HepG2 (cell line): ENCODE data around the gene CCDC85C. TPM values are rescaled to one million over a fixed set of nuclear protein-coding genes. Genes with fewer than 3 reads are reported as not detected.

Experiments used
- ARID5B ChIP-seq: IDR thresholded peaks from 2 replicates; pipeline ENCODE4 v1.4.0; 2020; ENCODE audit warnings: mild to moderate bottlenecking, missing genetic modification reagents
- HNF1A ChIP-seq, 2 experiments: sonication (generic) in 1 of 2; formaldehyde crosslinking in 1 of 2; IDR thresholded peaks; 2 replicates each; pipeline versions ENCODE4 v1.4.0 to v1.6.1; 2016 to 2020; ENCODE audit warnings: borderline replicate concordance in 1 of 2, low read depth in 1 of 2, mild to moderate bottlenecking in 1 of 2, missing genetic modification reagents in 1 of 2
- MYC ChIP-seq: sonication (generic); formaldehyde crosslinking; IDR thresholded peaks from 2 replicates; pipeline ENCODE4 v1.9.0; 2021; ENCODE audit warnings: missing genetic modification reagents, borderline replicate concordance
- NR2F6 ChIP-seq, 2 experiments: IDR thresholded peaks; 2 replicates each; pipeline ENCODE4 v1.6.1; 2016; ENCODE audit warnings: antibody characterized with exemption in 1 of 2, mild to moderate bottlenecking in 1 of 2
- RBM22 ChIP-seq: fragments of 200-400 bp; formaldehyde crosslinking; optimal IDR thresholded peaks from 2 replicates; pipeline ENCODE3; 2017; ENCODE audit warnings: mild to moderate bottlenecking, low read length, moderate library complexity
- RXRA ChIP-seq: sonication (generic); formaldehyde crosslinking; IDR thresholded peaks from 2 replicates; pipeline ENCODE4 v1.5.1; 2020; ENCODE audit warnings: missing genetic modification reagents
- SAP130 ChIP-seq: IDR thresholded peaks from 2 replicates; pipeline ENCODE4 v1.6.1; 2016; ENCODE audit warnings: low read depth
- SIX4 ChIP-seq: sonication (generic); formaldehyde crosslinking; IDR thresholded peaks from 2 replicates; pipeline ENCODE4 v1.4.0; 2020; ENCODE audit warnings: missing genetic modification reagents
- ZMYM4 ChIP-seq: sonication (generic); formaldehyde crosslinking; IDR thresholded peaks from 2 replicates; pipeline ENCODE4 v1.8.1; 2023; ENCODE audit warnings: mild to moderate bottlenecking, missing genetic modification reagents
- ZNF484 ChIP-seq: sonication (generic); formaldehyde crosslinking; IDR thresholded peaks from 2 replicates; pipeline ENCODE4 v1.5.1; 2020; ENCODE audit warnings: mild to moderate bottlenecking, low read depth, missing genetic modification reagents, borderline replicate concordance
- ZNF746 ChIP-seq: sonication (generic); formaldehyde crosslinking; IDR thresholded peaks from 2 replicates; pipeline ENCODE4 v1.8.0; 2022; ENCODE audit warnings: mild to moderate bottlenecking, missing genetic modification reagents
- polyA plus RNA-seq, 8 experiments: library from polyadenylated mRNA; depleted of rRNA in 3 of 8; stranded (reverse) in 7 of 8; unstranded in 1 of 8; fragments of >200 nt; fragmentation: Illumina TruSeq in 4 of 8; extraction: Trizol in 4 of 8; gene quantifications; 2 replicates each; pipeline versions ENCODE4 v1.2.1 to v1.2.3, GENCODE V29; 2011 to 2016; ENCODE audit warnings: low read depth in 4 of 8, missing spikeins in 1 of 8, mixed read lengths in 1 of 8; ENCODE audit not compliant: insufficient read depth in 1 of 8
- total RNA-seq, 5 experiments: library from RNA; depleted of rRNA; stranded (reverse); fragments of >200 nt; fragmentation: Illumina TruSeq; extraction: Trizol; gene quantifications; 2 replicates each; pipeline ENCODE4 v1.2.3, GENCODE V29; 2016; ENCODE audit warnings: low read depth in 1 of 5
- TF ChIP-seq, protein P1 (sequence below): sonication (generic); formaldehyde crosslinking; IDR thresholded peaks from 2 replicates; pipeline ENCODE4 v1.4.0; 2020; ENCODE audit warnings: missing genetic modification reagents, mild to moderate bottlenecking, borderline replicate concordance
- TF ChIP-seq, protein P2 (sequence below): sonication (generic); formaldehyde crosslinking; IDR thresholded peaks from 2 replicates; pipeline ENCODE4 v1.4.0; 2020; ENCODE audit warnings: missing genetic modification reagents
- TF ChIP-seq, protein P3 (sequence below): sonication (generic); formaldehyde crosslinking; IDR thresholded peaks from 2 replicates; pipeline ENCODE4 v1.4.0; 2020; ENCODE audit warnings: missing genetic modification reagents

CCDC85C gene
- total and polyA plus RNA-seq, 2 of the 13 experiments (the other 11 are each of a cell fraction or from before 2014, with no cell fraction given), result 18.8 to 43.8 TPM

- TF ChIP-seq, protein P1, sequence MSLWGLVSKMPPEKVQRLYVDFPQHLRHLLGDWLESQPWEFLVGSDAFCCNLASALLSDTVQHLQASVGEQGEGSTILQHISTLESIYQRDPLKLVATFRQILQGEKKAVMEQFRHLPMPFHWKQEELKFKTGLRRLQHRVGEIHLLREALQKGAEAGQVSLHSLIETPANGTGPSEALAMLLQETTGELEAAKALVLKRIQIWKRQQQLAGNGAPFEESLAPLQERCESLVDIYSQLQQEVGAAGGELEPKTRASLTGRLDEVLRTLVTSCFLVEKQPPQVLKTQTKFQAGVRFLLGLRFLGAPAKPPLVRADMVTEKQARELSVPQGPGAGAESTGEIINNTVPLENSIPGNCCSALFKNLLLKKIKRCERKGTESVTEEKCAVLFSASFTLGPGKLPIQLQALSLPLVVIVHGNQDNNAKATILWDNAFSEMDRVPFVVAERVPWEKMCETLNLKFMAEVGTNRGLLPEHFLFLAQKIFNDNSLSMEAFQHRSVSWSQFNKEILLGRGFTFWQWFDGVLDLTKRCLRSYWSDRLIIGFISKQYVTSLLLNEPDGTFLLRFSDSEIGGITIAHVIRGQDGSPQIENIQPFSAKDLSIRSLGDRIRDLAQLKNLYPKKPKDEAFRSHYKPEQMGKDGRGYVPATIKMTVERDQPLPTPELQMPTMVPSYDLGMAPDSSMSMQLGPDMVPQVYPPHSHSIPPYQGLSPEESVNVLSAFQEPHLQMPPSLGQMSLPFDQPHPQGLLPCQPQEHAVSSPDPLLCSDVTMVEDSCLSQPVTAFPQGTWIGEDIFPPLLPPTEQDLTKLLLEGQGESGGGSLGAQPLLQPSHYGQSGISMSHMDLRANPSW (CRISPR knock-in tag), result no peak
- TF ChIP-seq ZNF484 (CRISPR knock-in tag) (no peak), RBM22 (peak; percentile 47), ZMYM4 (CRISPR knock-in tag) (0 out of 2 replicates have a peak, but pooled peaks have one; percentile 15), NR2F6 (IDR thresholded peaks at IDR 0.05) (peak; percentile 38), NR2F6 (CRISPR knock-in tag; IDR thresholded peaks at IDR 0.05) (peak; percentile 83), MYC (CRISPR knock-in tag) (no peak), RXRA (CRISPR knock-in tag) (peak; percentile 40; the same call in 1 of the 2 replicates), HNF1A (IDR thresholded peaks at IDR 0.05; ENCODE audit: low read depth) (no peak), HNF1A (CRISPR knock-in tag; IDR thresholded peaks at IDR 0.05; ENCODE audit: borderline replicate concordance) (peak; percentile 53; the same call in 1 of the 2 replicates), SIX4 (no peak), ZNF746 (peak; percentile 77; the same call in 1 of the 2 replicates), SAP130 (CRISPR knock-in tag) (peak; percentile 51; the same call in 1 of the 2 replicates), ARID5B (CRISPR knock-in tag) (peak; percentile 90)
- TF ChIP-seq, protein P2, sequence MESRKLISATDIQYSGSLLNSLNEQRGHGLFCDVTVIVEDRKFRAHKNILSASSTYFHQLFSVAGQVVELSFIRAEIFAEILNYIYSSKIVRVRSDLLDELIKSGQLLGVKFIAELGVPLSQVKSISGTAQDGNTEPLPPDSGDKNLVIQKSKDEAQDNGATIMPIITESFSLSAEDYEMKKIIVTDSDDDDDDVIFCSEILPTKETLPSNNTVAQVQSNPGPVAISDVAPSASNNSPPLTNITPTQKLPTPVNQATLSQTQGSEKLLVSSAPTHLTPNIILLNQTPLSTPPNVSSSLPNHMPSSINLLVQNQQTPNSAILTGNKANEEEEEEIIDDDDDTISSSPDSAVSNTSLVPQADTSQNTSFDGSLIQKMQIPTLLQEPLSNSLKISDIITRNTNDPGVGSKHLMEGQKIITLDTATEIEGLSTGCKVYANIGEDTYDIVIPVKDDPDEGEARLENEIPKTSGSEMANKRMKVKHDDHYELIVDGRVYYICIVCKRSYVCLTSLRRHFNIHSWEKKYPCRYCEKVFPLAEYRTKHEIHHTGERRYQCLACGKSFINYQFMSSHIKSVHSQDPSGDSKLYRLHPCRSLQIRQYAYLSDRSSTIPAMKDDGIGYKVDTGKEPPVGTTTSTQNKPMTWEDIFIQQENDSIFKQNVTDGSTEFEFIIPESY (CRISPR knock-in tag), result 0 out of 2 replicates have a peak, but pooled peaks have one; percentile 20
- TF ChIP-seq, protein P3, sequence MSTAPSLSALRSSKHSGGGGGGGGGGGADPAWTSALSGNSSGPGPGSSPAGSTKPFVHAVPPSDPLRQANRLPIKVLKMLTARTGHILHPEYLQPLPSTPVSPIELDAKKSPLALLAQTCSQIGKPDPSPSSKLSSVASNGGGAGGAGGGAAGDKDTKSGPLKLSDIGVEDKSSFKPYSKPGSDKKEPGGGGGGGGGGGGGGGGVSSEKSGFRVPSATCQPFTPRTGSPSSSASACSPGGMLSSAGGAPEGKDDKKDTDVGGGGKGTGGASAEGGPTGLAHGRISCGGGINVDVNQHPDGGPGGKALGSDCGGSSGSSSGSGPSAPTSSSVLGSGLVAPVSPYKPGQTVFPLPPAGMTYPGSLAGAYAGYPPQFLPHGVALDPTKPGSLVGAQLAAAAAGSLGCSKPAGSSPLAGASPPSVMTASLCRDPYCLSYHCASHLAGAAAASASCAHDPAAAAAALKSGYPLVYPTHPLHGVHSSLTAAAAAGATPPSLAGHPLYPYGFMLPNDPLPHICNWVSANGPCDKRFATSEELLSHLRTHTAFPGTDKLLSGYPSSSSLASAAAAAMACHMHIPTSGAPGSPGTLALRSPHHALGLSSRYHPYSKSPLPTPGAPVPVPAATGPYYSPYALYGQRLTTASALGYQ, result 0 out of 2 replicates have a peak, but pooled peaks have one; percentile 40
Observed at GRCh38 chr14:99598774-99599173, 5.2 kb downstream of the CCDC85C start (continued).
